Measurements from ENCODE around the gene MYO5A.
A peak's percentile ranks its signal among the peaks of the same experiment; 100 is the strongest.
"Not testable (repeated sequence)": the region's sequence is repeated elsewhere in the genome, so short reads cannot be mapped to it uniquely, and the experiment has no call there.

The MYO5A gene

GRCh38 chr15:52466134-52466701, 62.5 kb downstream of the MYO5A start:
- peak; percentile 8 to 36 (median 23) for DNase-seq (ENCODE audit: low read depth in 2 of 3, low spot score in 2 of 3)

- no peak for DNase-seq (ENCODE audit: low read depth in 2 of 3, low spot score in 2 of 3)
These were observed 64.2 kb downstream of the MYO5A start for GRCh38 chr15:52464478-52464877.

- no peak for DNase-seq (ENCODE audit: low read depth in 2 of 3, low spot score in 2 of 3)
These were observed 64.6 kb downstream of the MYO5A start for GRCh38 chr15:52464040-52464439.

GRCh38 chr15:52463638-52464037, 65.0 kb downstream of the MYO5A start:
- no peak for DNase-seq (ENCODE audit: low read depth in 2 of 3, low spot score in 2 of 3)

- no peak for DNase-seq (ENCODE audit: low read depth in 2 of 3, low spot score in 2 of 3)
These were observed 65.8 kb downstream of the MYO5A start for GRCh38 chr15:52462806-52463360.

GRCh38 chr15:52459701-52460100, 69.0 kb downstream of the MYO5A start:
- not testable (repeated sequence) for DNase-seq (ENCODE audit: low read depth in 2 of 3, low spot score in 2 of 3)

- DNase-seq (ENCODE audit: low read depth in 2 of 3, low spot score in 2 of 3) = not testable (repeated sequence)
These were observed 69.4 kb downstream of the MYO5A start for GRCh38 chr15:52459265-52459664.

GRCh38 chr15:52448011-52448890, 80.4 kb downstream of the MYO5A start:
- no peak for DNase-seq (ENCODE audit: low read depth in 2 of 3, low spot score in 2 of 3)

GRCh38 chr15:52445954-52446353, 82.7 kb downstream of the MYO5A start:
- no peak for DNase-seq (ENCODE audit: low read depth in 2 of 3, low spot score in 2 of 3)

- DNase-seq (ENCODE audit: low read depth in 2 of 3, low spot score in 2 of 3) = no peak
These were observed 83.1 kb downstream of the MYO5A start for GRCh38 chr15:52445553-52445952.

GRCh38 chr15:52443205-52443604, 85.5 kb downstream of the MYO5A start:
- DNase-seq (ENCODE audit: low read depth in 2 of 3, low spot score in 2 of 3) = not testable (repeated sequence)

GRCh38 chr15:52441841-52442240, 86.8 kb downstream of the MYO5A start:
- DNase-seq (ENCODE audit: low read depth in 2 of 3, low spot score in 2 of 3) = no peak

GRCh38 chr15:52440946-52441345, 87.7 kb downstream of the MYO5A start:
- no peak for DNase-seq (ENCODE audit: low read depth in 2 of 3, low spot score in 2 of 3)

GRCh38 chr15:52440414-52440813, 88.3 kb downstream of the MYO5A start:
- DNase-seq (ENCODE audit: low read depth in 2 of 3, low spot score in 2 of 3) = no peak

- no peak for DNase-seq (ENCODE audit: low read depth in 2 of 3, low spot score in 2 of 3)
These were observed 89.2 kb downstream of the MYO5A start for GRCh38 chr15:52439470-52439869.

- not testable (repeated sequence) for DNase-seq (ENCODE audit: low read depth in 2 of 3, low spot score in 2 of 3)
These were observed 89.6 kb downstream of the MYO5A start for GRCh38 chr15:52439042-52439441.

- DNase-seq (ENCODE audit: low read depth in 2 of 3, low spot score in 2 of 3) = no peak
These were observed 90.6 kb downstream of the MYO5A start for GRCh38 chr15:52438047-52438446.

GRCh38 chr15:52437646-52438045, 91.0 kb downstream of the MYO5A start:
- DNase-seq (ENCODE audit: low read depth in 2 of 3, low spot score in 2 of 3) = no peak

- DNase-seq (ENCODE audit: low read depth in 2 of 3, low spot score in 2 of 3) = no peak
These were observed 91.7 kb downstream of the MYO5A start for GRCh38 chr15:52436981-52437380.

- DNase-seq (ENCODE audit: low read depth in 2 of 3, low spot score in 2 of 3) = no peak
These were observed 93.8 kb downstream of the MYO5A start for GRCh38 chr15:52434885-52435284.

- DNase-seq (ENCODE audit: low read depth in 2 of 3, low spot score in 2 of 3) = no peak
These were observed 100.4 kb downstream of the MYO5A start for GRCh38 chr15:52428297-52428696.

- DNase-seq (ENCODE audit: low read depth in 2 of 3, low spot score in 2 of 3) = no peak
These were observed 100.9 kb downstream of the MYO5A start for GRCh38 chr15:52427804-52428203.

Data from activated CD8-positive, alpha-beta memory T cell treated with anti-CD3 and anti-CD28 coated beads for 48 hours (primary cell).